Gastroesophageal sphincter (tissue), 3 donors: ENCODE results near the gene ATP5F1D.

ENCODE experiments used
- CTCF ChIP-seq, 4 experiments: fragments of 200-600 bp in 2 of 4; fragments of 450-650 bp in 2 of 4; sonication (generic) in 1 of 4; IDR thresholded peaks; one replicate each; pipeline ENCODE4 v1.5.1; 2017 to 2019; ENCODE audit warnings: antibody characterized with exemption in 4 of 4, mild to moderate bottlenecking in 2 of 4, moderate library complexity in 2 of 4
- POLR2A ChIP-seq, 2 donors: fragments of 450-650 bp; IDR thresholded peaks; one replicate each; pipeline ENCODE4 v1.6.1; 2017; ENCODE audit warnings: antibody characterized with exemption in 2 of 2, mild to moderate bottlenecking in 2 of 2, moderate library complexity in 1 of 2
- POLR2AphosphoS5 ChIP-seq: sonication (generic); formaldehyde crosslinking; IDR thresholded peaks from one replicate; pipeline ENCODE4 v1.6.1; 2017; ENCODE audit warnings: antibody characterized with exemption

GRCh38 chr19:1265615-1266128, 24.1 kb downstream of the ATP5F1D start:
- TF ChIP-seq POLR2A (IDR thresholded peaks at IDR 0.05) (no peak), CTCF (IDR thresholded peaks at IDR 0.05) (no peak), POLR2AphosphoS5 (peak; percentile 45)
